GM12874 (cell line): ENCODE results near the gene COPS7B.

ENCODE experiments used
- TF ChIP-seq, protein P1 (sequence below): IDR thresholded peaks from 2 replicates; pipeline ENCODE4 v1.5.1; 2011; ENCODE audit warnings: low read depth, mild to moderate bottlenecking, control low read depth, low read length, moderate library complexity; ENCODE audit not compliant: insufficient read depth

COPS7B gene

GRCh38 chr2:231819447-231820042, 33.3 kb downstream of the COPS7B start:
- TF ChIP-seq, protein P1, sequence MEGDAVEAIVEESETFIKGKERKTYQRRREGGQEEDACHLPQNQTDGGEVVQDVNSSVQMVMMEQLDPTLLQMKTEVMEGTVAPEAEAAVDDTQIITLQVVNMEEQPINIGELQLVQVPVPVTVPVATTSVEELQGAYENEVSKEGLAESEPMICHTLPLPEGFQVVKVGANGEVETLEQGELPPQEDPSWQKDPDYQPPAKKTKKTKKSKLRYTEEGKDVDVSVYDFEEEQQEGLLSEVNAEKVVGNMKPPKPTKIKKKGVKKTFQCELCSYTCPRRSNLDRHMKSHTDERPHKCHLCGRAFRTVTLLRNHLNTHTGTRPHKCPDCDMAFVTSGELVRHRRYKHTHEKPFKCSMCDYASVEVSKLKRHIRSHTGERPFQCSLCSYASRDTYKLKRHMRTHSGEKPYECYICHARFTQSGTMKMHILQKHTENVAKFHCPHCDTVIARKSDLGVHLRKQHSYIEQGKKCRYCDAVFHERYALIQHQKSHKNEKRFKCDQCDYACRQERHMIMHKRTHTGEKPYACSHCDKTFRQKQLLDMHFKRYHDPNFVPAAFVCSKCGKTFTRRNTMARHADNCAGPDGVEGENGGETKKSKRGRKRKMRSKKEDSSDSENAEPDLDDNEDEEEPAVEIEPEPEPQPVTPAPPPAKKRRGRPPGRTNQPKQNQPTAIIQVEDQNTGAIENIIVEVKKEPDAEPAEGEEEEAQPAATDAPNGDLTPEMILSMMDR: no peak

DNA sequence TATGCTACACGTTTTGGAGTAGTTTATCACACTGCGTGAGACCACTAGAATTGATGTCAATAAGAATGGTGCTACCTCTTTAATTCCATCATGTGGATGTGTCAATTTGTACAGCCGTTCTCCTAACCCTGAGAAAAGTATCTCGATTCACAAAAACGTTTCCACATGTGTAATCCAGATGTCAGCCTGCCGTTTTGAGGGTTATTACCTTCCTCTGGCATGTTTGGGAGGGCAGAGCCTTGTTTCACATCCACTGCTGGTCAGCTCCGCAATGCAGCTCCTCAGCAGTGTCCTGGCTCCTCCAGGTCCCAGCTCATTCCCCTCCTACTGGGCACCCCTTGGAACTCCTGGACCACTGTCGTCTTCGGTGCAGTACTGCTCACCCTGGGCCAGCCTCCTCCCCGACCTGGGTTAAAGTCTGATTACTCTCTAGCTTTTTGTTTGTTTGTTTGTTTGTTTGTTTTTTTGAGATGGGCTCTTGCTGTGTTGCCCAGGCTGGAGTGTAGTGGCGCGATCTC, 34.6 kb downstream of the COPS7B start:
- TF ChIP-seq, protein P1: no peak

GRCh38 chr2:231821908-231822307, 35.7 kb downstream of the COPS7B start:
- TF ChIP-seq, protein P1: no peak

DNA sequence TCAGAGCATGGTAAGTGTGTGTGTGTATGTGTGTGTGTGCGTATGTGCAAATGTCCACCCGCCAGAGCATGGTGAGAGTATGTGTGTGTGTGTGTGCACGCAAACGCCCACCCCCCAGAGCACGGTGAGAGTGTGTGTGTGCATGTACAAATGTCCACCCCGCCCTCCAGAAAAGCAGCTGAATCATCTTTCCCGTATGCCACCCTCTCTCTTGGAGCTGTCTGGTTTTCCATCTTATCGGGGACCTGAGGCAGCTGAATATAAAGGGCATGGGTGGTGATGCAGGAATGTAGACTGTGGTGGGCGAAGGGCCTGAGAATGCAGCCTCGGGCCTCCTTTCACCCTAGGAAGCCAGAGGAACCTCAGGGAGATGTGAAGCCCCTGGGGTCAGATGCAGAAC, 66.9 kb downstream of the COPS7B start:
- TF ChIP-seq, protein P1: no peak

- TF ChIP-seq, protein P1: no peak
Measured at GRCh38 chr2:231854616-231855125, 68.4 kb downstream of the COPS7B start.

- TF ChIP-seq, protein P1: no peak
Measured at GRCh38 chr2:231856959-231857358, 70.7 kb downstream of the COPS7B start.
